Osteoblast (primary cell): ENCODE results near the gene SLC30A7. TPM values are rescaled to one million over a fixed set of nuclear protein-coding genes. Genes with fewer than 3 reads are reported as not detected.

Source experiments
- DNase-seq: peaks from one replicate; pipeline ENCODE4 v3.0.0; 2011; ENCODE audit warnings: low spot score, mixed read lengths; ENCODE audit not compliant: insufficient read length; ENCODE audit errors: missing footprints
- H2AFZ ChIP-seq: 2 replicates; pipeline ENCODE4 v1.6.0; 2011; ENCODE audit warnings: mild to moderate bottlenecking, low read length
- H3K27ac ChIP-seq: 2 replicates; pipeline ENCODE4 v1.5.1; 2011; ENCODE audit warnings: mild to moderate bottlenecking, low read depth, low read length, moderate library complexity
- H3K27me3 ChIP-seq: 2 replicates; pipeline ENCODE4 v1.6.0; 2012; ENCODE audit warnings: mild to moderate bottlenecking, control low read depth, inconsistent platforms, low read length, moderate library complexity; ENCODE audit not compliant: insufficient read depth
- H3K36me3 ChIP-seq: 2 replicates; pipeline ENCODE4 v1.5.1; 2011; ENCODE audit warnings: mild to moderate bottlenecking, low read length, control low read depth, moderate library complexity; ENCODE audit not compliant: insufficient read depth
- H3K4me1 ChIP-seq: 2 replicates; pipeline ENCODE4 v1.5.1; 2011; ENCODE audit warnings: mild to moderate bottlenecking, low read length, control low read depth, moderate library complexity; ENCODE audit not compliant: insufficient read depth
- H3K4me2 ChIP-seq: 2 replicates; pipeline ENCODE4 v1.6.0; 2011; ENCODE audit warnings: mild to moderate bottlenecking, low read length; ENCODE audit not compliant: insufficient read depth
- H3K4me3 ChIP-seq: fragments of 200-600 bp; sonication (generic); 3 replicates; pipeline ENCODE4 v1.5.1; 2012; ENCODE audit warnings: mild to moderate bottlenecking, low read length, inconsistent platforms; ENCODE audit not compliant: insufficient read depth
- H3K79me2 ChIP-seq: 2 replicates; pipeline ENCODE4 v1.6.0; 2012; ENCODE audit warnings: mild to moderate bottlenecking, low read length, control low read depth, inconsistent platforms; ENCODE audit not compliant: insufficient read depth
- H3K9me3 ChIP-seq: 2 replicates; pipeline ENCODE4 v1.5.1; 2011; ENCODE audit warnings: low read depth, low read length, control low read depth
- H4K20me1 ChIP-seq: 2 replicates; pipeline ENCODE4 v1.6.0; 2012; ENCODE audit warnings: mild to moderate bottlenecking, low read length, control low read depth; ENCODE audit not compliant: insufficient read depth
- total RNA-seq: library from RNA; depleted of rRNA; stranded (reverse); fragments of >200 nt; gene quantifications from 2 replicates; pipeline ENCODE4 v1.2.3, GENCODE V29; 2012
- TF ChIP-seq, protein P1 (sequence below): IDR thresholded peaks from 2 replicates; pipeline ENCODE4 v1.5.1; 2011; ENCODE audit warnings: mild to moderate bottlenecking, low read depth, low read length, moderate library complexity; ENCODE audit errors: extremely low read depth

Gene SLC30A7
- total RNA-seq, 1 donor: 69.8 TPM

DNA sequence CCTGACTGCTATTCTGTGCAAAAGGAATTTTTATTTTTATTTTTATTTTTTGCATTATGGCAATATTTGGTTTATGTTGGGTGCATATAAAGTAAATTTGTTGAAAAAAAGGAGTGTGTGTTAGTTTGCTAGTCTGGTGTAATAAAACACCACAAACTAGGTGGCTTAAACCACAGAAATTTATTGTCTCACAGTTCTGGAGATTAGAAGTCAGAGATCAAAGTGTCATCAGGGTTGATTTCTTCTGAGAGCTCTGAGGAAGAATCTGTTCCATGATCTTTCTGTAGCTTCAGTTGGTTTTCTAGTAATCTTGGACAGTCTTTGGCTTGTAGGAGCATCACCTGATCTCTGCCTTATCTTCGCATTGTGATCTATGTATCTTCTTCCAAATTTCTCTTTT is 6.5 kb downstream of the SLC30A7 start:
- Histone ChIP-seq H3K27me3 (no peaks in the 10 kb centered on the region), H3K4me3 (no peak overlapping the region), H3K4me1 (peaks cover 9% of the 10 kb centered on the region), H3K36me3 (peaks cover 63% of the 10 kb centered on the region), H3K4me2 (no peak overlapping the region), H4K20me1 (peaks cover 4% of the 10 kb centered on the region), H3K27ac (no peak overlapping the region), H3K9me3 (no peaks in the 10 kb centered on the region), H3K79me2 (peaks cover 50% of the 10 kb centered on the region), H2AFZ (no peak overlapping the region)
- DNase-seq: no peak
- TF ChIP-seq, protein P1, sequence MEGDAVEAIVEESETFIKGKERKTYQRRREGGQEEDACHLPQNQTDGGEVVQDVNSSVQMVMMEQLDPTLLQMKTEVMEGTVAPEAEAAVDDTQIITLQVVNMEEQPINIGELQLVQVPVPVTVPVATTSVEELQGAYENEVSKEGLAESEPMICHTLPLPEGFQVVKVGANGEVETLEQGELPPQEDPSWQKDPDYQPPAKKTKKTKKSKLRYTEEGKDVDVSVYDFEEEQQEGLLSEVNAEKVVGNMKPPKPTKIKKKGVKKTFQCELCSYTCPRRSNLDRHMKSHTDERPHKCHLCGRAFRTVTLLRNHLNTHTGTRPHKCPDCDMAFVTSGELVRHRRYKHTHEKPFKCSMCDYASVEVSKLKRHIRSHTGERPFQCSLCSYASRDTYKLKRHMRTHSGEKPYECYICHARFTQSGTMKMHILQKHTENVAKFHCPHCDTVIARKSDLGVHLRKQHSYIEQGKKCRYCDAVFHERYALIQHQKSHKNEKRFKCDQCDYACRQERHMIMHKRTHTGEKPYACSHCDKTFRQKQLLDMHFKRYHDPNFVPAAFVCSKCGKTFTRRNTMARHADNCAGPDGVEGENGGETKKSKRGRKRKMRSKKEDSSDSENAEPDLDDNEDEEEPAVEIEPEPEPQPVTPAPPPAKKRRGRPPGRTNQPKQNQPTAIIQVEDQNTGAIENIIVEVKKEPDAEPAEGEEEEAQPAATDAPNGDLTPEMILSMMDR: no peak

DNA sequence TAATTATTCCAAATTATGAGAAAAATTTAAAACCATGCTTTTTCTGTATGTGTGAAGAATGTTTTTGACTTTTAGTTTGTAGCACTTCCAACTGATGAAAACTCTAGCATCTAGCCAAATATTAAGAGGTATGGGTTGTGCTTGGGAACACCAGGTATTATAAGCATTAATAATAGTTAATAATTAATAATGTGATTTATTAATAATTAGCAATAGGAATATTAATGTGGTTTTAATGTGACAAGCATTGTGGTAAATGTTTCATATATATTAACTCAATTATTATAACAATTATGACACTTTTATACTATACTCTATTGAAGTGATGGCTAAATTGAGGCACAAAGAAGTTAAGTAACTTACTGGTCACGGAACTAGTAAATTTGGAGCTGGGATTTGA is 7.9 kb downstream of the SLC30A7 start:
- Histone ChIP-seq H2AFZ (no peak overlapping the region), H3K36me3 (peaks cover 71% of the 10 kb centered on the region), H3K4me2 (no peak overlapping the region), H3K27me3 (no peaks in the 10 kb centered on the region), H3K27ac (no peak overlapping the region), H3K4me3 (no peak overlapping the region), H3K4me1 (no peaks in the 10 kb centered on the region), H4K20me1 (peaks cover 4% of the 10 kb centered on the region), H3K79me2 (peaks cover 43% of the 10 kb centered on the region), H3K9me3 (no peaks in the 10 kb centered on the region)
- TF ChIP-seq, protein P1: no peak
- DNase-seq: no peak

DNA sequence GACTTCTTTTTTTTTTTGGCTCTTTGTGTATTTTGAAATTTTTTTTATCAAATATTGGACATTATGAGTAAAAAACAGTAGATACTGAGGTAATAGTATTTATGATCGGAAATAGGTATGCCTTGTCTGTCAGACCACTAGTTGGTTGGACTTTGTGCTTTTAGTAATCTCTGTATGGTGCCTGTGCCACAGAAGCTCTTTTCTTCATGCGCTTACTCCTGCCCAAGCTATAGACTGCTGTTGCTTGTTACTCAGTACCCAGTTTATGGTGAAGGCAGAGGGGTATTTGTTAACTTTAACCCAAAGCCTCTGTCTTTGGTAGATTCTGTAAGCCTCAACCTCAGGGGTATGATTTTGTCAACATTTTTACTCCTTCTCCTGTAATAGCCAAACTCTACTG is 8.6 kb downstream of the SLC30A7 start:
- Histone ChIP-seq H3K4me2 (no peak overlapping the region), H3K27me3 (no peaks in the 10 kb centered on the region), H3K9me3 (no peaks in the 10 kb centered on the region), H3K79me2 (peaks cover 35% of the 10 kb centered on the region), H4K20me1 (peaks cover 4% of the 10 kb centered on the region), H3K4me3 (no peak overlapping the region), H3K27ac (no peak overlapping the region), H3K4me1 (no peaks in the 10 kb centered on the region), H3K36me3 (peaks cover 71% of the 10 kb centered on the region), H2AFZ (no peak overlapping the region)
- TF ChIP-seq, protein P1: no peak
- no peak for DNase-seq

DNA sequence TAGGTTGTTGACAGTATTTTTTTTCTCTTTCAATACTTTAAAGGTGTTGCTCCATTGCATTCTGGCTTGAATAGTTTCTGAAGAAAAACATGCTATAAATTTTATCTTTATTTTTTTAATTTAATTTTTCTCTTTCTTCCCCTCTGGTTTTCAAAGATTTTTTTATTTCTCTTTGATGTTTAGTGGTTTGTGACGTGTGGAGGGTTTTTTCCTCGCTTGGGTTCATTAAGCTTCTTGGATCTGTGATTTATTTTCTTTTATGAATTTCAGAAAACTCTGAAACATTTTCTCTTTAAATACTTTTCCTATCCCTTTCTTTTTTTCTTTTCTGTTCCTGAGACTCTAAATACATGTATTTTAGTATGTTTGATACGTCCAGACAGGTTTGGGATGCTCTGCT is 9.3 kb downstream of the SLC30A7 start:
- no peak overlapping the region for H3K27ac ChIP-seq
- peaks cover 72% of the 10 kb centered on the region for H3K36me3 ChIP-seq
- DNase-seq: no peak
- H3K9me3 ChIP-seq: no peaks in the 10 kb centered on the region
- TF ChIP-seq, protein P1: no peak
- H3K4me3 ChIP-seq: no peak overlapping the region
- peaks cover 29% of the 10 kb centered on the region for H3K79me2 ChIP-seq
- peaks cover 4% of the 10 kb centered on the region for H4K20me1 ChIP-seq
- no peaks in the 10 kb centered on the region for H3K4me1 ChIP-seq
- no peaks in the 10 kb centered on the region for H3K27me3 ChIP-seq
- no peak overlapping the region for H3K4me2 ChIP-seq
- H2AFZ ChIP-seq: no peak overlapping the region
